T47D (cell line): ENCODE data around the gene PRPF8.
A peak's percentile ranks its signal among the peaks of the same experiment; 100 is the strongest.

ENCODE experiments used
- DNase-seq, 2 experiments: peaks; one replicate each; pipeline versions ENCODE4 v3.0.0 to v3.0.0-alpha.2; 2011 to 2012; ENCODE audit warnings: low read depth in 1 of 2, low spot score in 1 of 2
- JUND ChIP-seq: IDR thresholded peaks from 2 replicates; pipeline ENCODE4 v1.6.1; 2012; ENCODE audit warnings: low read depth
- in situ Hi-C: cut with HindIII; loops from 2 replicates; pipeline ENCODE4 v1.10.0; 2016; ENCODE audit warnings: low sequenced_read_pairs, low pct_unique_long_range_greater_than_20kb

Gene PRPF8

GRCh38 chr17:1651559-1651844 lies 33.2 kb downstream of the PRPF8 start:
- no peak for DNase-seq
- TF ChIP-seq JUND: no peak
- in situ Hi-C loops: no loop called here

- in situ Hi-C loops: no loop called here
- no peak for DNase-seq
Measured at GRCh38 chr17:1650731-1651558, 33.7 kb downstream of the PRPF8 start.

GRCh38 chr17:1649844-1650501 lies 34.7 kb downstream of the PRPF8 start, which contains the start of gene RILP:
TSS of gene RILP (minus strand) at chr17:1649866. CDS start at chr17:1649804, 62 bp downstream.
- DNase-seq: peak; percentile 59 to 88
- in situ Hi-C loops: no loop called here

More at GRCh38 chr17:1650731-1651558, 33.7 kb downstream of the PRPF8 start:
- no peak for TF ChIP-seq JUND

GRCh38 chr17:1648963-1649843 lies 35.5 kb downstream of the PRPF8 start:
- peak; percentile 67 to 94 for DNase-seq
- in situ Hi-C loops: no loop called here
- no peak for TF ChIP-seq JUND

More at GRCh38 chr17:1649844-1650501, 34.7 kb downstream of the PRPF8 start, which contains the start of gene RILP:
- TF ChIP-seq JUND: no peak

- no peak for DNase-seq
- in situ Hi-C loops: no loop called here
- TF ChIP-seq JUND: no peak
Measured at GRCh38 chr17:1648173-1648962, 36.3 kb downstream of the PRPF8 start.

- no peak for TF ChIP-seq JUND
- in situ Hi-C loops: no loop called here
- DNase-seq: no peak
Measured at GRCh38 chr17:1647802-1648171, 36.9 kb downstream of the PRPF8 start.

- DNase-seq: no peak
- in situ Hi-C loops: no loop called here
- TF ChIP-seq JUND: no peak
Measured at GRCh38 chr17:1646199-1646875, 38.3 kb downstream of the PRPF8 start.

- DNase-seq: no peak
- no peak for TF ChIP-seq JUND
- in situ Hi-C loops: no loop called here
Measured at GRCh38 chr17:1645207-1646171, 39.2 kb downstream of the PRPF8 start, which contains the start of gene SCARF1. TSS of gene SCARF1 (minus strand) at chr17:1645732. CDS start at chr17:1645697, 35 bp downstream.

GRCh38 chr17:1644493-1645206 lies 40.0 kb downstream of the PRPF8 start:
- no peak for DNase-seq
- no peak for TF ChIP-seq JUND
- in situ Hi-C loops: no loop called here

GRCh38 chr17:1643999-1644492 lies 40.6 kb downstream of the PRPF8 start:
- in situ Hi-C loops: no loop called here
- DNase-seq: no peak
- TF ChIP-seq JUND: no peak
